B cell (primary cell): ENCODE results near the gene TMEM150A. TPM values are rescaled to one million over a fixed set of nuclear protein-coding genes. Genes with fewer than 3 reads are reported as not detected.

Experiments
- ATAC-seq: fragments of 200-7000 bp; cut with Tn5 transposase; one replicate; pipeline ENCODE4 v1.10.0; 2021; ENCODE audit warnings: low read depth, mild to moderate bottlenecking, moderate number of reproducible peaks, moderate library complexity
- CTCF ChIA-PET: fragments of 350-600 bp; sonication (Branson Sonifier 250); formaldehyde crosslinking; loops from one replicate; lab custom pipeline; 2021; ENCODE audit warnings: antibody characterized with exemption, inconsistent platforms; lab: Charles Lee
- POLR2A ChIA-PET: fragments of 350-600 bp; sonication (Branson Sonifier 250); formaldehyde crosslinking; loops from one replicate; lab custom pipeline; 2021; ENCODE audit warnings: antibody characterized with exemption; lab: Charles Lee
- DNase-seq: peaks from one replicate; pipeline ENCODE4 v3.0.0; 2013
- H2AFZ ChIP-seq: 2 replicates; pipeline ENCODE4 v1.6.1; 2012; ENCODE audit warnings: mild to moderate bottlenecking, low read depth, low read length; ENCODE audit not compliant: insufficient read depth, poor library complexity, severe bottlenecking
- H3K27ac ChIP-seq, 2 donors: 1 replicate in 1 of 2; 2 replicates in 1 of 2; pipeline ENCODE4 v1.5.1; 2012 to 2013; ENCODE audit warnings: low read length in 2 of 2, mild to moderate bottlenecking in 2 of 2, moderate library complexity in 1 of 2
- H3K27me3 ChIP-seq, 4 experiments: fragments of 200-600 bp in 1 of 4; sonication (generic) in 1 of 4; replicated peaks in 1 of 4; 1 replicate in 2 of 4; 2 replicates in 2 of 4; pipeline versions ENCODE4 v1.6.1 to v1.7.0; 2013 to 2016; ENCODE audit warnings: low read length in 3 of 4, mild to moderate bottlenecking in 2 of 4, mixed read lengths in 1 of 4, moderate library complexity in 1 of 4; ENCODE audit not compliant: insufficient read depth in 4 of 4, control insufficient read depth in 3 of 4; ENCODE audit errors: control extremely low read depth in 1 of 4
- H3K36me3 ChIP-seq, 2 experiments: replicated peaks in 1 of 2; 1 replicate in 1 of 2; 2 replicates in 1 of 2; pipeline versions ENCODE4 v1.6.1 to v1.7.1; 2013; ENCODE audit warnings: low read length in 1 of 2; ENCODE audit not compliant: insufficient read depth in 2 of 2, control insufficient read depth in 1 of 2; ENCODE audit errors: control extremely low read depth in 1 of 2, extremely low read depth in 1 of 2
- H3K4me1 ChIP-seq, 2 donors: fragments of 200-600 bp in 1 of 2; sonication (generic) in 1 of 2; 1 replicate in 1 of 2; 2 replicates in 1 of 2; pipeline versions ENCODE4 v1.5.1 to v1.6.1; 2013 to 2017; ENCODE audit warnings: low read length in 2 of 2; ENCODE audit not compliant: control insufficient read depth in 2 of 2, insufficient read depth in 2 of 2
- H3K4me2 ChIP-seq: replicated peaks from 2 replicates; pipeline ENCODE3; 2012; ENCODE audit warnings: mild to moderate bottlenecking, low read depth, low read length; ENCODE audit not compliant: poor library complexity, severe bottlenecking
- H3K4me3 ChIP-seq, 5 experiments: fragments of 200-600 bp in 1 of 5; sonication (generic) in 1 of 5; 1 replicate in 3 of 5; 2 replicates in 2 of 5; pipeline versions ENCODE4 v1.5.1 to v1.7.0; 2011 to 2016; ENCODE audit warnings: low read length in 4 of 5, mild to moderate bottlenecking in 4 of 5, low read depth in 2 of 5, control low read depth in 1 of 5, moderate library complexity in 1 of 5; ENCODE audit not compliant: insufficient read depth in 1 of 5; ENCODE audit errors: control extremely low read depth in 1 of 5, extremely low read depth in 1 of 5
- H3K79me2 ChIP-seq: fragments of 200-600 bp; sonication (generic); one replicate; pipeline ENCODE4 v1.6.0; 2016; ENCODE audit warnings: low read length; ENCODE audit not compliant: control insufficient read depth, insufficient read depth
- H3K9ac ChIP-seq: fragments of 200-600 bp; sonication (generic); 2 replicates; pipeline ENCODE4 v1.6.1; 2017; ENCODE audit warnings: mild to moderate bottlenecking, low read length, moderate library complexity
- H3K9me3 ChIP-seq, 3 donors: one replicate each; pipeline versions ENCODE4 v1.6.1 to v1.7.1; 2013; ENCODE audit warnings: low read length in 2 of 3; ENCODE audit not compliant: control insufficient read depth in 2 of 3, insufficient read depth in 1 of 3; ENCODE audit errors: control extremely low read depth in 1 of 3
- H4K20me1 ChIP-seq: 2 replicates; pipeline ENCODE4 v1.6.0; 2012; ENCODE audit warnings: mild to moderate bottlenecking, low read length; ENCODE audit not compliant: insufficient read depth, control insufficient read depth, poor library complexity, severe bottlenecking
- H3K27ac Mint-ChIP-seq: one replicate; pipeline ENCODE4 v1.8.0; 2021; ENCODE audit warnings: mixed read lengths
- H3K27me3 Mint-ChIP-seq: one replicate; pipeline ENCODE4 v1.8.0; 2021; ENCODE audit warnings: mixed read lengths
- H3K4me1 Mint-ChIP-seq: one replicate; pipeline ENCODE4 v1.8.0; 2021; ENCODE audit warnings: mixed read lengths
- H3K4me3 Mint-ChIP-seq: one replicate; pipeline ENCODE4 v1.8.0; 2021; ENCODE audit warnings: mixed read lengths
- H3K9me3 Mint-ChIP-seq: one replicate; pipeline ENCODE4 v1.8.0; 2022; ENCODE audit warnings: mixed read lengths; ENCODE audit not compliant: insufficient read depth
- EZH2 ChIP-seq: IDR thresholded peaks from 2 replicates; pipeline ENCODE4 v1.6.1; 2012; ENCODE audit warnings: borderline replicate concordance, low read depth, mild to moderate bottlenecking, moderate library complexity, low read length; ENCODE audit not compliant: insufficient read depth, poor library complexity, severe bottlenecking
- WGBS: methylation state at CpG from one replicate; pipeline ENCODE4 v1.1.5; 2013; ENCODE audit warnings: missing lambda C conversion rate; ENCODE audit not compliant: insufficient coverage; 5-methylcytosine and 5-hydroxymethylcytosine counted together
- intact Hi-C: fragments of 100-400 bp; cut with micrococcal nuclease; formaldehyde crosslinking; loops from one replicate; pipeline ENCODE4 v1.10.0; 2022
- polyA plus RNA-seq: library from polyadenylated mRNA; depleted of rRNA; stranded (reverse); fragments of >200 nt; gene quantifications from 2 replicates; pipeline ENCODE4 v1.2.3, GENCODE V29; 2012
- total RNA-seq, 2 donors: library from RNA; stranded (reverse); fragments of 120-200 nt in 1 of 2; gene quantifications; 1 replicate in 1 of 2; 2 replicates in 1 of 2; pipeline versions ENCODE4 v1.2.3 to v1.2.4, GENCODE V29; 2013 to 2022
- TF ChIP-seq, protein P1 (sequence below): fragments of 200-600 bp; IDR thresholded peaks from one replicate; pipeline ENCODE4 v1.8.0; 2022; ENCODE audit warnings: antibody characterized with exemption, mild to moderate bottlenecking

Gene TMEM150A
- total and polyA plus RNA-seq, 2 donors (not counting 1 experiment from before 2014, with no cell fraction given): 23.0 to 26.4 TPM

DNA sequence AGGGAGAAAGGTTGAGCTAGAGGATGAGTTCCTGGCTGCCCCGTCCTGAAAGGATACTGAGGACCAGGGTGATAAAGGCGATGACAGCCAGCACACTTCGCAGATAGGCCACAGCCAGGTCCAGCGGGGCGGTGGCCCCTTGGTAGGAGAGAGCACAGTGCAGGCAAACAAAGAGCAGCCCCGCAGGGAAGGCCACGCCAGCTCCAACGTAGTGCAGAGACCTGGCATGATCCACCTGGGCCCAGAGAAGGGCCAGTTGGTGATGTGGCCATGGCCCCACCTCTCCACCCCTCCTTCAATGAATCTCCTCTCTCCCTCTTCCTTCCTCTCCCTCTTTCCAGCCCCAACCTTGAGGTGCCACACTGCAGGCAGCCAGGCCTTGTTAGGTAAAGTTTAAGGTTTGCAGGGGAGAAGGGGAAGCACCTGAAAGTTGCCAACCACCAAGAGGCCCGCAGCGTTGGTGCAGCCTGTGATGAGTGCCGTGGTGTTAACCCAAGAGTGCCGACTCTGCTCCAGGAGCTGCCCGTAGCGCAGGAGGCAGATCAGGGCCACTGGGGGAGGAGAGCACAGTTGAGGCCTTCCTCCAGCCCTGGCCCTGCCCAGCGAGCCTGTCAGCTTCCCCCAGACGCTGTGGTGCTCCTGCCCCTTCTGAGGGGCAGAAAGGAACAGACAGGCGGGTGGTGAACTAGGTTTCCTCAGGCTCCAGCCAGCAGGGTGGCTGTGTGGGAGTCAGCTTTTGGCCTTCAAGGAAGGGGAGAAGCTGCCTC lies 2.8 kb downstream of the TMEM150A start:
- Mint-ChIP-seq H3K4me1 (peaks cover 40% of the 10 kb centered on the region), H3K9me3 (no peaks in the 10 kb centered on the region), H3K27ac (peak overlapping the region; percentile 26), H3K4me3 (no peak overlapping the region), H3K27me3 (no peaks in the 10 kb centered on the region)
- no peak overlapping the region for H3K9ac ChIP-seq
- H3K27me3 ChIP-seq: no peaks in the 10 kb centered on the region
- no peak overlapping the region for H3K4me3 ChIP-seq
- WGBS: 86% methylated on average over 13 of the region's 17 CpGs
- no peaks in the 10 kb centered on the region for H3K9me3 ChIP-seq
- ATAC-seq (no peak), DNase-seq (no peak)
- TF ChIP-seq, protein P1, sequence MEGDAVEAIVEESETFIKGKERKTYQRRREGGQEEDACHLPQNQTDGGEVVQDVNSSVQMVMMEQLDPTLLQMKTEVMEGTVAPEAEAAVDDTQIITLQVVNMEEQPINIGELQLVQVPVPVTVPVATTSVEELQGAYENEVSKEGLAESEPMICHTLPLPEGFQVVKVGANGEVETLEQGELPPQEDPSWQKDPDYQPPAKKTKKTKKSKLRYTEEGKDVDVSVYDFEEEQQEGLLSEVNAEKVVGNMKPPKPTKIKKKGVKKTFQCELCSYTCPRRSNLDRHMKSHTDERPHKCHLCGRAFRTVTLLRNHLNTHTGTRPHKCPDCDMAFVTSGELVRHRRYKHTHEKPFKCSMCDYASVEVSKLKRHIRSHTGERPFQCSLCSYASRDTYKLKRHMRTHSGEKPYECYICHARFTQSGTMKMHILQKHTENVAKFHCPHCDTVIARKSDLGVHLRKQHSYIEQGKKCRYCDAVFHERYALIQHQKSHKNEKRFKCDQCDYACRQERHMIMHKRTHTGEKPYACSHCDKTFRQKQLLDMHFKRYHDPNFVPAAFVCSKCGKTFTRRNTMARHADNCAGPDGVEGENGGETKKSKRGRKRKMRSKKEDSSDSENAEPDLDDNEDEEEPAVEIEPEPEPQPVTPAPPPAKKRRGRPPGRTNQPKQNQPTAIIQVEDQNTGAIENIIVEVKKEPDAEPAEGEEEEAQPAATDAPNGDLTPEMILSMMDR: no peak
- no peak for TF ChIP-seq EZH2
- ChIA-PET POLR2A (interaction anchor here (1.0 kb wide), 1 partner anchor 46 kb away, joined by 3 read pairs; no protein-coding TSS in a partner anchor), CTCF (interaction anchor here (1.8 to 1.9 kb wide), 2 partner anchors 9 to 37 kb away, joined by 6 to 7 read pairs; no protein-coding TSS in a partner anchor)
- peaks cover 0 to 28% of the 10 kb centered on the region in 2 experiments for H3K36me3 ChIP-seq
- intact Hi-C loops: loop anchor here (5.0 kb wide), 1 partner anchor 207 kb away; no protein-coding TSS in a partner anchor
- peaks cover 18% of the 10 kb centered on the region for H4K20me1 ChIP-seq
- H3K27ac ChIP-seq: no peak overlapping the region
- H3K79me2 ChIP-seq: peaks cover 43% of the 10 kb centered on the region
- H3K4me2 ChIP-seq: no peak overlapping the region
- no peak overlapping the region for H2AFZ ChIP-seq
- H3K4me1 ChIP-seq: peaks cover 27 to 38% of the 10 kb centered on the region in 2 donors
